Glomerular endothelial cell (primary cell): ENCODE results near the gene GMEB2. TPM values are rescaled to one million over a fixed set of nuclear protein-coding genes. Genes with fewer than 3 reads are reported as not detected.

ENCODE experiments used
- DNase-seq: peaks from one replicate; pipeline ENCODE4 v3.0.0-alpha.2; 2011; ENCODE audit warnings: low read depth, low spot score; ENCODE audit errors: extremely low read depth
- total RNA-seq: library from RNA; depleted of rRNA; stranded (reverse); fragments of >200 nt; gene quantifications from 2 replicates; pipeline ENCODE4 v1.2.3, GENCODE V29; 2015

Gene GMEB2
- total RNA-seq, 1 donor from 2014 or later: 12.0 TPM

GRCh38 chr20:63548542-63548941 lies 78.4 kb downstream of the GMEB2 start:
- DNase-seq: no peak

GRCh38 chr20:63547725-63548480 lies 79.0 kb downstream of the GMEB2 start, which contains the start of gene SRMS:
SRMS (minus strand) TSS chr20:63547749; CDS start chr20:63547463, 286 bp downstream.
- no peak for DNase-seq

GRCh38 chr20:63546956-63547724 lies 79.8 kb downstream of the GMEB2 start:
- DNase-seq: no peak

GRCh38 chr20:63546256-63546955 lies 80.5 kb downstream of the GMEB2 start:
- no peak for DNase-seq

- DNase-seq: no peak
Measured at GRCh38 chr20:63545814-63546213, 81.1 kb downstream of the GMEB2 start.

GRCh38 chr20:63544958-63545516 lies 81.9 kb downstream of the GMEB2 start:
- DNase-seq: no peak

- no peak for DNase-seq
Measured at GRCh38 chr20:63544241-63544957, 82.5 kb downstream of the GMEB2 start.

GRCh38 chr20:63543733-63544132 lies 83.2 kb downstream of the GMEB2 start:
- no peak for DNase-seq

GRCh38 chr20:63543131-63543530 lies 83.8 kb downstream of the GMEB2 start:
- DNase-seq: no peak

- no peak for DNase-seq
Measured at GRCh38 chr20:63542696-63543095, 84.2 kb downstream of the GMEB2 start.

- no peak for DNase-seq
Measured at GRCh38 chr20:63542031-63542559, 84.8 kb downstream of the GMEB2 start.

- no peak for DNase-seq
Measured at GRCh38 chr20:63541371-63541770, 85.5 kb downstream of the GMEB2 start.

- DNase-seq: no peak
Measured at GRCh38 chr20:63540417-63541186, 86.3 kb downstream of the GMEB2 start.

GRCh38 chr20:63539441-63540370 lies 87.2 kb downstream of the GMEB2 start:
- DNase-seq: no peak

- DNase-seq: no peak
Measured at GRCh38 chr20:63539092-63539430, 87.8 kb downstream of the GMEB2 start.

GRCh38 chr20:63538204-63539091 lies 88.5 kb downstream of the GMEB2 start:
- no peak for DNase-seq
